ENCODE results near the gene TSPAN31.
A peak's percentile ranks its signal among the peaks of the same experiment; 100 is the strongest.

TSPAN31 gene

GRCh38 chr12:57751788-57752667, 7.2 kb downstream of the TSPAN31 start, which contains the start of gene CDK4:
TSS of gene CDK4 (minus strand) at chr12:57752310. CDS start at chr12:57751717, 593 bp downstream.
- H3K4me1 Mint-ChIP-seq = peaks cover 59% of the 10 kb centered on the region
- H3K27me3 Mint-ChIP-seq = no peaks in the 10 kb centered on the region
- peak within 1 kb of the TSS; percentile 94 for H3K27ac Mint-ChIP-seq
- H3K4me3 Mint-ChIP-seq = peak within 1 kb of the TSS; percentile 95
- no peaks in the 10 kb centered on the region for H3K9me3 Mint-ChIP-seq
- peaks cover 18% of the 10 kb centered on the region for H3K36me3 Mint-ChIP-seq

GRCh38 chr12:57752668-57753000, 7.8 kb downstream of the TSPAN31 start:
- H3K27me3 Mint-ChIP-seq = no peaks in the 10 kb centered on the region
- H3K9me3 Mint-ChIP-seq = no peaks in the 10 kb centered on the region
- peaks cover 56% of the 10 kb centered on the region for H3K4me1 Mint-ChIP-seq
- peaks cover 13% of the 10 kb centered on the region for H3K36me3 Mint-ChIP-seq
- peak overlapping the region; percentile 94 for H3K27ac Mint-ChIP-seq
- peak overlapping the region; percentile 95 for H3K4me3 Mint-ChIP-seq

GRCh38 chr12:57753756-57754337, 9.0 kb downstream of the TSPAN31 start:
- H3K9me3 Mint-ChIP-seq = no peaks in the 10 kb centered on the region
- peak overlapping the region; percentile 90 for H3K4me3 Mint-ChIP-seq
- peak overlapping the region; percentile 84 for H3K27ac Mint-ChIP-seq
- peaks cover 18% of the 10 kb centered on the region for H3K36me3 Mint-ChIP-seq
- H3K4me1 Mint-ChIP-seq = peaks cover 61% of the 10 kb centered on the region
- no peaks in the 10 kb centered on the region for H3K27me3 Mint-ChIP-seq

GRCh38 chr12:57754411-57755193, 9.8 kb downstream of the TSPAN31 start, which contains the start of gene MARCHF9:
TSS of gene MARCHF9 (plus strand) at chr12:57755103. CDS start at chr12:57755529, 426 bp downstream.
- no peaks in the 10 kb centered on the region for H3K27me3 Mint-ChIP-seq
- peak within 1 kb of the TSS; percentile 90 for H3K4me3 Mint-ChIP-seq
- no peaks in the 10 kb centered on the region for H3K9me3 Mint-ChIP-seq
- peaks cover 66% of the 10 kb centered on the region for H3K4me1 Mint-ChIP-seq
- peak within 1 kb of the TSS; percentile 84 for H3K27ac Mint-ChIP-seq
- H3K36me3 Mint-ChIP-seq = peaks cover 19% of the 10 kb centered on the region

- no peak overlapping the region for H3K27ac Mint-ChIP-seq
- H3K4me1 Mint-ChIP-seq = peaks cover 70% of the 10 kb centered on the region
- peaks cover 19% of the 10 kb centered on the region for H3K36me3 Mint-ChIP-seq
- H3K9me3 Mint-ChIP-seq = no peaks in the 10 kb centered on the region
- H3K27me3 Mint-ChIP-seq = no peaks in the 10 kb centered on the region
- no peak overlapping the region for H3K4me3 Mint-ChIP-seq
Measured at GRCh38 chr12:57755194-57755453, 10.3 kb downstream of the TSPAN31 start.

GRCh38 chr12:57755454-57756372, 10.9 kb downstream of the TSPAN31 start:
- Mint-ChIP-seq H3K36me3 (peaks cover 14% of the 10 kb centered on the region), H3K27me3 (no peaks in the 10 kb centered on the region), H3K4me1 (peaks cover 65% of the 10 kb centered on the region), H3K27ac (peak overlapping the region; percentile 14), H3K9me3 (no peaks in the 10 kb centered on the region), H3K4me3 (peak overlapping the region; percentile 84)

- Mint-ChIP-seq H3K36me3 (peaks cover 8% of the 10 kb centered on the region), H3K27me3 (no peaks in the 10 kb centered on the region), H3K4me1 (peaks cover 62% of the 10 kb centered on the region), H3K27ac (peak overlapping the region; percentile 14), H3K4me3 (peak overlapping the region; percentile 84), H3K9me3 (no peaks in the 10 kb centered on the region)
Measured at GRCh38 chr12:57756406-57757341, 11.8 kb downstream of the TSPAN31 start.

GRCh38 chr12:57757771-57758170, 12.9 kb downstream of the TSPAN31 start:
- Mint-ChIP-seq H3K9me3 (no peaks in the 10 kb centered on the region), H3K36me3 (peaks cover 6% of the 10 kb centered on the region), H3K4me3 (no peak overlapping the region), H3K4me1 (peaks cover 53% of the 10 kb centered on the region), H3K27ac (no peak overlapping the region), H3K27me3 (no peaks in the 10 kb centered on the region)

GRCh38 chr12:57758552-57759359, 13.9 kb downstream of the TSPAN31 start:
- H3K27ac Mint-ChIP-seq = no peak overlapping the region

GRCh38 chr12:57759360-57759980, 14.6 kb downstream of the TSPAN31 start:
- Mint-ChIP-seq H3K4me1 (peaks cover 48% of the 10 kb centered on the region), H3K4me3 (no peak overlapping the region), H3K9me3 (no peaks in the 10 kb centered on the region), H3K27ac (no peak overlapping the region), H3K36me3 (peaks cover 13% of the 10 kb centered on the region), H3K27me3 (peaks cover 5% of the 10 kb centered on the region)

More at GRCh38 chr12:57758552-57759359, 13.9 kb downstream of the TSPAN31 start:
- no peaks in the 10 kb centered on the region for H3K9me3 Mint-ChIP-seq
- H3K4me3 Mint-ChIP-seq = no peak overlapping the region
- H3K27me3 Mint-ChIP-seq = peaks cover 2% of the 10 kb centered on the region
- peaks cover 48% of the 10 kb centered on the region for H3K4me1 Mint-ChIP-seq
- peaks cover 10% of the 10 kb centered on the region for H3K36me3 Mint-ChIP-seq

- H3K4me3 Mint-ChIP-seq = no peak overlapping the region
- no peaks in the 10 kb centered on the region for H3K9me3 Mint-ChIP-seq
- peaks cover 49% of the 10 kb centered on the region for H3K4me1 Mint-ChIP-seq
- peaks cover 13% of the 10 kb centered on the region for H3K36me3 Mint-ChIP-seq
- no peak overlapping the region for H3K27ac Mint-ChIP-seq
- H3K27me3 Mint-ChIP-seq = peaks cover 7% of the 10 kb centered on the region
Measured at GRCh38 chr12:57760347-57760982, 15.6 kb downstream of the TSPAN31 start.

GRCh38 chr12:57761391-57761998, 16.7 kb downstream of the TSPAN31 start:
- H3K4me1 Mint-ChIP-seq = peaks cover 50% of the 10 kb centered on the region
- peaks cover 10% of the 10 kb centered on the region for H3K27me3 Mint-ChIP-seq
- H3K27ac Mint-ChIP-seq = no peak overlapping the region
- no peaks in the 10 kb centered on the region for H3K9me3 Mint-ChIP-seq
- H3K4me3 Mint-ChIP-seq = no peak overlapping the region
- peaks cover 13% of the 10 kb centered on the region for H3K36me3 Mint-ChIP-seq
